Amygdala (tissue), 56 donors: ENCODE results near the gene CTU1.

ENCODE experiments used
- DNase-seq, 56 donors: peaks; one replicate each; lab custom pipeline; 2025; lab: John Stamatoyannopoulos, UW

Gene CTU1

DNA sequence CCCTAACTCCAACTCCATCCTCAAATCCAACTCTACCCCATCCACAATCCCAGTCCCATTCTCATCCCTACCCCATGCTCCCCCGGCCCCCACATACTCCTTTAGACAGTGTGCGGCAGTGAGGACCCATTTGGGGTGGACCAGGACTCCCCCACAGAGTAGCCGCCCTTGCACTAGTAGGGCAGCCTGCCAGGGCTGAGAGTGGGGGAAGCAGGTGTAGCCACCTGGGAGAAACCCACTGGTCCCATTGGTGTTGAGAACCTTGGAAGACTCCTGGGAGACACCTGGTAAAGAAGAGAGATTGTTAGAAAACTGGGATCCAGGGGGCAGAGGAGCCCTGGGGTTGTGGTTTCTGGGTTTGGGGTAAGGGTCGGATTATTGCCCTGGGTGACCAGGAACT is 47.9 kb downstream of the CTU1 start:
- DNase-seq, result no peak

DNA sequence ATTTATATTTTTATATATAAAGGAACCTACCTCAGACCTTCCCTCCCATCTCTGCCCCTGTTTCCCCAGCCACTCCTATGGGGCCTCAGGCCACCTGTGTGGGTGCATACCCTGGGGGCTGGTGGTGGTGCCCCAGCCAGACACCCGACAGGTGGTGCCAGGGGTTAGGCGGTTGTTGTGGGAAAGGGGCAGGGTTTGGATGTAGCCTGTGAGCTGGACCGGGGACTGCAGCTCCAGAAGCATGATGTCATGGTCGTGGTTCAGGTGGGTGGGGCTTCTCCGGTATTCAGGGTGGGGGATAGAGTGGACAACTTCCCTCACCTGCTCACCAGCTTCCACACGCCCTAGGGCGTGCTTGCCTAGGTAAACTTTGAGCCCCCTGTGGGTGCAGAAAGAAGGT is 48.5 kb downstream of the CTU1 start:
- no peak for DNase-seq

DNA sequence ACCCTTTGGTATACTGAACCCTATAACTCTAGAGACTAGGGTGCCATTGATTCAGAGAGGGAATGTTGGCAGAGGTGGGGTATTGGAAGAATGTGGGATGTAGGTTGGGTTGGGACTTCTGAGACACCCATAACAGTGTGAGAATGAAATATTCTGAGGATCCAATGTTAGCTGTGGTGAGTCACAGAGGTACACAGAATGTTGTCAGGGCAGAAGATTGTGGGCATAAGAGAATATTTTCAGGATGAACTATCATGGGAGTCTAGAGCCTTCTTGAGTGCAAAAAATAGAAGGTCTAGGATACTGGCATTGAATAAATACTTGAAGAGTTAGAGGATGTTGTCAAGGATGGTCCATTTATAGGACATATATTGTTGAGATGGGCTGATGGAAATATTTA is 52.3 kb downstream of the CTU1 start:
- no peak for DNase-seq
